AG09319 (cell line): ENCODE data around the gene MRPL22.

Source experiments
- DNase-seq: peaks from one replicate; pipeline ENCODE4 v3.0.0-alpha.2; 2010; ENCODE audit warnings: low read depth; ENCODE audit errors: extremely low read depth
- CTCF ChIP-seq: IDR thresholded peaks from 2 replicates; pipeline ENCODE4 v1.5.1; 2011; ENCODE audit warnings: low read depth, mild to moderate bottlenecking, inconsistent platforms, low read length, moderate library complexity

Gene MRPL22

GRCh38 chr5:154940772-154941620 is at the start of gene MRPL22:
Gene MRPL22 (plus strand): TSS chr5:154941073. CDS start chr5:154941111, 38 bp downstream.
- DNase-seq = peak; percentile 79
- no peak for TF ChIP-seq CTCF

- TF ChIP-seq CTCF = no peak
Observed at GRCh38 chr5:154892369-154892771, 48.5 kb upstream of the MRPL22 start.

GRCh38 chr5:154893381-154893780 is 47.5 kb upstream of the MRPL22 start:
- no peak for DNase-seq
- TF ChIP-seq CTCF = no peak

More at GRCh38 chr5:154892369-154892771, 48.5 kb upstream of the MRPL22 start:
- no peak for DNase-seq

GRCh38 chr5:154895606-154896561 is 45.0 kb upstream of the MRPL22 start:
- no peak for DNase-seq
- TF ChIP-seq CTCF = no peak

- DNase-seq = no peak
- no peak for TF ChIP-seq CTCF
Observed at GRCh38 chr5:154896562-154897165, 44.2 kb upstream of the MRPL22 start.

GRCh38 chr5:154898210-154898609 is 42.7 kb upstream of the MRPL22 start:
- no peak for TF ChIP-seq CTCF
- DNase-seq = no peak
